Left ventricle myocardium superior (tissue), 1 donor: Measurements from ENCODE around the gene PCDHGC4. TPM values are rescaled to one million over a fixed set of nuclear protein-coding genes. Genes with fewer than 3 reads are reported as not detected.

Source experiments
- ATAC-seq: fragments of 200-7000 bp; cut with Tn5 transposase; one replicate; pipeline ENCODE4 v1.9.1; 2020; ENCODE audit warnings: mild to moderate bottlenecking, moderate library complexity
- DNase-seq: peaks from one replicate; pipeline ENCODE4 v3.0.0-alpha.2; 2020
- intact Hi-C: fragments of 100-400 bp; cut with micrococcal nuclease; formaldehyde crosslinking; loops from one replicate; pipeline ENCODE4 v1.11.0; 2022
- total RNA-seq: library from RNA; stranded (reverse); fragmentation: NEBNext Ultra II Directional; extraction: Animal tissue kit (Norgen Biotek cat#: 25700); gene quantifications from one replicate; pipeline ENCODE4 v1.2.1, GENCODE V29; 2021
- donor health status: DM: no; HTN: yes; CAD: no; lungs with severe emphysema.

PCDHGC4 gene
- total RNA-seq, 1 donor from 2014 or later, result 2.5 TPM

DNA sequence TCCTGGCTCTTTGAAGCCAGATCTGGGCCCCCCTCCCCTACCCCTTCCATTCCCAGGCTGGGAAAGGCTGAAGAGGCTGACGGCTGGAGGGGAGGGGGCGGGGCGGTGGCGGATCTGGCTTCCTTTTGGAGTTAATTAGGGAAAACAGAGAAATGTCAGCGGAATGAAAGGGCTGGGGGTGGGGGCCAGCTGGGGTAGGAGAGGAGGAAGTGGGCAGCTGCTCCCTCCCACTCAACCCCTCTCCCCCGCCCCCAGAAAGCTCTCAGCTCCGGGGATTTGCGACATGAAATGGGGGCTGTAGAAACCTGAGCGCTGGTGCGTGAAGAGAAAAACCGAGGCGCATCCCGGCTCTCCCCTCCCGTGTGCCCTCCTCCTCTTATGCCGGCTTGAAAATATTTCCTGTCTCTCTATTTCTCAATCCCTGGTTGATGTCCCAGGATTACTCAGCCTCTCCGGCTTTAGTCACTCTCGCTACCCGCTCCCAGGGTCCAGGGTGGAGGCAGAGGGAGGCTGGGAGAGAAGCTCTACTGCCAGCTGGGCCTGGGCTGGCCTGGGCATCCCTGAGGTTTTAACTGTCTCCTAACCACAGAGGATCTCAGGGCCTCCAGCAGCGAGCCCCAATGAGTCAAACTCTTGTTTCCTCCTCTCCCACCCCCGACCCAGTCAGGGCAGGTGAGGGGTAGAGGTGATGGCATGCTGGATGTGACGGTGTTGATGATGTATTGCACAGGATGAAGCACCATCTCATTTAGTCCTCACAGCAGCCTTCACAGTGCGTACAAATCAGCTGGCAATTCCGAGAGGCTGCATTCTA is 24.2 kb downstream of the PCDHGC4 start:
- ATAC-seq (peak; percentile 58), DNase-seq (peak; percentile 77)
- intact Hi-C loops, result no loop called here

DNA sequence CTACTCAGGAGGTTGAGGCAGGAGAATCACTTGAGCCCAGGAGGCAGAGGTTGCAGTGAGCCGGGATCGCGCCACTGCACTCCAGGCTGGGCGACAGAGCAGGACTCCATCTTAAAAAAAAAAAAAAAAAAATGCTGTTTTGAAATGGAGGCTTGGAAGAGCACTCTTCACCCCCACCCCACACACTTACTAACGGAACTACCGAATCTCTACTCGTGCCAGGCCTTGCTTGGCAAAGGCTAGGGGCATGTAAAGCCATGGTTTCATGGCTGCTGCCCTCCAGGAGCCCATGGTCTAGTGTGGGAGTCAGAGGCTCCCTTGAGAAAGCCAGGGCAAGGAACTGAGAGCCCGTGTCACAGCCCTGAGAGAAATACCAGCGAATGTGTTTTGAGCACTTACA is 25.3 kb downstream of the PCDHGC4 start:
- DNase-seq (no peak), ATAC-seq (no peak)
- intact Hi-C loops, result no loop called here

- DNase-seq (no peak), ATAC-seq (no peak)
- intact Hi-C loops, result no loop called here
Observed at GRCh38 chr5:141510850-141511601, 26.2 kb downstream of the PCDHGC4 start.

GRCh38 chr5:141511771-141512325 is 27.0 kb downstream of the PCDHGC4 start:
- DNase-seq (no peak), ATAC-seq (no peak)
- intact Hi-C loops, result no loop called here

- intact Hi-C loops, result no loop called here
- ATAC-seq (peak; percentile 16), DNase-seq (peak; percentile 89)
Observed at GRCh38 chr5:141512390-141512910, 27.6 kb downstream of the PCDHGC4 start.

DNA sequence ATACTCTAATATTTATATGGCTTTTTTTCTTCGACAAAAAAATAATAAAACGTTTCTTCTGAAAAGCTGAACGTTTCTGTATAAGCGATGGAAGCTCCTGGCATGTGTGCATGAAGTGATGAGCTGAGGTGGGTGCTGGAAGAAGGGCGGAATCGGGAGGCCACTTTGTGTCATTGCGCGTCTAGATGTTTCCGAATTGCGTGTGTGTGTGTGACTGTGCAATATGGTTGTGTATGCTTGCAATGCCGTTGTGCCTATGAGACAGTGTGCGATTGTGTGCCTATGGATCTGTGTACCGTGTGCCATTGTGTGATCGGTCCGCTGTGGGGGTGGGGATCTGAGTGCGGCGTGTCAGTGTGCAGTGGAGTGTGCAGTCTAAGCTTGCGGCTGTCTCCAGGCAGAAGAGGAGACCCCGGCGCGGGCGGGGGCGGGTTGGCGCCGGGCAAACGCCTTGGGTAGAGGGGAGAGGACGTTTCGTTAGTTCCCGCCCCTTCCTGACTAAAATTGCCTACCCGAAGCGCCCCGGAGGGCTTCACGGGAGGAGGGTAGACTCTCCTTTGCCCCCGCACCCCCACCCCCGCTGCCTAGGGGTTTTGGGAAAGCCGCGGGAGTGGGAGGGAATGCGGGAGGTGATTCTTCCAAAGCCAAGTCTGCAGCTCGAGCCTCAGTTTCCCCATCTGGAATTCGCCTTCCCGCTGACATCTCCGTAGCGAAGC is 28.2 kb downstream of the PCDHGC4 start:
- ATAC-seq (peak; percentile 30), DNase-seq (peak; percentile 55)
- intact Hi-C loops, result no loop called here

DNA sequence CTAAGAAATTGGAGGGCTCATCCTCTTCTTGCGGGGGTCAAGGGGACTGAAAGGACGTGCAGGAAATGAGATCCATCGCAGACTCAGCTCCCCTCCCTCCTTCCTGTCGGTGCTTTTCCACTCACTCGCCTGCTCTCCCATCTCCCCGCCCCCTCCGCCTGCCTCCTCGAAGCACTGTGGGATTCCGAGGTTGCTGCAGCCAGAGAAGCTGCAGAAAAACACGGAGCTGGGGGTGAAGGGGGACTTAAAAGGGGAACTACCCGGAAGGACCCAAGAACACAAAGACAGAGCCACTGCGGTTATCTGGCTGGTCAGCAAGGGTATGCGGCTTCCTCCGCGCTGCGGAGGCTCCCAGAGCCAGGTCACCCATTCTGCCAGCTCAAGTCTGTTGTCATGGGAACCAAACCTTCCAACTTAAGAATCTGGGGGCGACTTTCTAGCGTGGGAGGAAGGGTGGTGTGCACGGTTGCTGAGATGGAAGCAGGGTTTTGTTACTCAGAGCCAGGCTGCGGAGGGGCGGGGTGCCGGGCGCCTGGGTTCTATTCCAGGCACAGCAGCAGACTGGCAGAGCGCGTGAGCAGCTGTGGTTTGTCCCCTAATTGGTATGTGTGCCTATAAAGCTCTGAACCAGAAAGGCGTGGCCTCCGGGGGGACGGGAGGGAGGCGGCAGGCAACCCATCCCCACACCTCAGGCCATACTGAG is 28.9 kb downstream of the PCDHGC4 start:
- DNase-seq (peak; percentile 84), ATAC-seq (peak; percentile 67)
- intact Hi-C loops, result no loop called here

- ATAC-seq (peak; percentile 0), DNase-seq (no peak)
- intact Hi-C loops, result no loop called here
Observed at GRCh38 chr5:141514330-141515133, 29.7 kb downstream of the PCDHGC4 start.

DNA sequence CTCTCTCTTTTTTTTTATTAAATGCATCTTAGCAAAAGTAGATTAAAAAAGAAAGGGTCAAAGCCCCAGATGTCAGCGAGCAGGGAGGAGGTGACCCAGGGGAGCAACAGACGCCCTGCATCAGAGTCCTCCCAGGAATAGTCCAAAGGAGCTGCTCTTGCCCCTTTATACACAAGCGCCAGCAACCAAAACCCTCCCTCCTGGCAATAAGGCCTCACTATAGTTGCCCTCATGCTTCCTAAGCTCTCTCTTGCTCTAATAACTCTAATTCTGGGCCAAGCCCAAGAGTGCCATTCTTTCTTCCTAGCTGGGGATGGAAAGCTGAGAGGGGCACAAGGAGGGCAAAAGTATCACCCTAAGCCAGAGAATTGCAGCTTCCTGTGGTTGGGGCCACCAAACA is 30.3 kb downstream of the PCDHGC4 start:
- DNase-seq (no peak), ATAC-seq (no peak)
- intact Hi-C loops, result no loop called here

- ATAC-seq, result no peak
- DNase-seq, result no peak
- intact Hi-C loops, result no loop called here
Observed at GRCh38 chr5:141515946-141516671, 31.3 kb downstream of the PCDHGC4 start.

- DNase-seq, result no peak
- no peak for ATAC-seq
- intact Hi-C loops, result no loop called here
Observed at GRCh38 chr5:141516672-141517025, 31.8 kb downstream of the PCDHGC4 start.

DNA sequence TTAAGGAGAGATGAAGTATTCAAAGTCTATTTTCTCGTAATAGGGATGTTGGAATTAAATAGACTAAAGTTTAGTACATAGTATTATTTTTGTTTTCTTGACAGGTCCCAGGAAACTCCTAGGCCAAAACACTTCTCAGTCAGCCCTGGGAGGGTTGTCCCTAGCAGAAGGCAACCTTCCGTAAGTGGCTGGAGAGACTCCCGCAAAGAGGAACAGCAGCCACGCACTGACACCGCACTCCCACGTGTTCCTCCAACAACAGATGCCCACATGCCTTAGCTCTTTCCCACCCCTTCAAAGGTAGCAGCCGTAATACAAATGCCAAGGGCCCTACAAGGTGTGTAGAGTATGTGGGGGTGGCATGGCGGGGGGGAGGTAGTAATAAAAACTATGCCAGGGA is 32.5 kb downstream of the PCDHGC4 start:
- ATAC-seq (no peak), DNase-seq (no peak)
- intact Hi-C loops, result no loop called here

DNA sequence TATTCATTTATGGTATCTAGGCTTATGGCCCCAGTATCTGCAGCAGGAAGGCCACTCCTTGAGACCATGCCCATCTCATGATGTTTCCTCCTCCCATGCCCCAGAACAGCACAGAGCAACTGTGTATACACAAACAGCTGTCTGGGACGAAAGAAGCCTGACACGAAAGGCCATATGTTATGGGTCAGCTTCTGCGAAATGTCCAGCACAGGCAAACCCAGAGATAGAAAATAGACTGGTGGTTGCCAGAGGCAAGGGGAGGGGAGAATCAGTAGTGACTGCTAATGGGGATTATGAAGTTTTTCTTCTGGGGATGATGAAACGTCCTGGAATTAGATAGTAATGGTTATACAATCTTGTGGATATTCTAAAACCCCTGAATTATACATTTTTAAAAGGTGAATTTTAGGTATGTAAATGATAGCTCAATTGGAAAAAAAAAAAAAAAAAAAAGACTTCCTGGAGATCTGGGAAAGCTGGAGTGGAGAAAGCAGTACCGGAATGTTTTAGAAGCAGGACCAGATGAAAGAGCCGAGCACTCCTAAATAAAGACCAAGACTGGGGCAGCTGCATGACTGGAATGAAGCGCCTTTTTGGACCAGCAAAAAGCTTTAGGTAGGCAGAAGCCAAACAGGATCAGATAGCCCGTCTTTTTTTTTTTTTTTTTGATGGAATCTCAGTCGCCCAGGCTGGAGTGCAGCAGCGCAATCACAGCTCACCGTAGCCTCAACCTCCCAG is 33.2 kb downstream of the PCDHGC4 start:
- ATAC-seq, result no peak
- intact Hi-C loops, result no loop called here
- DNase-seq, result no peak

GRCh38 chr5:141518618-141519015 is 33.8 kb downstream of the PCDHGC4 start:
- intact Hi-C loops, result no loop called here
- ATAC-seq (no peak), DNase-seq (no peak)

- DNase-seq (no peak), ATAC-seq (no peak)
- intact Hi-C loops, result loop anchor here (5.0 to 10.0 kb wide), 2 partner anchors 37 to 105 kb away; partner anchors contain the start of genes PCDHGA10 and PCDHGB7
Observed at GRCh38 chr5:141519605-141520565, 35.1 kb downstream of the PCDHGC4 start.
